Hippocampal formation (tissue), 2 donors: ENCODE measurements around the gene EGFL6.
"Not testable (repeated sequence)": the region's sequence is repeated elsewhere in the genome, so short reads cannot be mapped to it uniquely, and the experiment has no call there.

Experiments
- DNase-seq, 2 donors: peaks; one replicate each; lab custom pipeline; 2025; lab: John Stamatoyannopoulos, UW

Gene EGFL6

DNA sequence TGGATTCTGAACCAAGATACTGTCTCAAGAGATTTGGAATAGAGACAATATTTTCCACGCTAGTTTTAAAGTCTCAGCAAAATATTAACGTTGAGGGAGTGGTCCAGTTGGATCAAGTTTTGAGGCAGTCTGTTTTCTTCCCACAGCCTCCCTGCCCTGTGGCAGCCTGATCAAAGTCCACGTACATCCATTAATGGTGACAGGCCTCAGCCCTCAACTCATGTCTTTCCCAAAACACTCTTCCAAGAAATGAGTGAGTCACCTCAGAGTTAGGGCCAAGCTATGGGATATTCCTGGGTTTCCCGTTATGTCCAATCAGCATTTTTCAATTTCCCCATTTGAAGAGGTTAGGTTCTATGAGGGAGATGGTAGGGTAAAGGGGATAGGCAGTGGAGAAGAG, 28.5 kb downstream of the EGFL6 start:
- DNase-seq: no peak

GRCh38 chrX:13598877-13599276, 29.5 kb downstream of the EGFL6 start:
- no peak for DNase-seq

DNA sequence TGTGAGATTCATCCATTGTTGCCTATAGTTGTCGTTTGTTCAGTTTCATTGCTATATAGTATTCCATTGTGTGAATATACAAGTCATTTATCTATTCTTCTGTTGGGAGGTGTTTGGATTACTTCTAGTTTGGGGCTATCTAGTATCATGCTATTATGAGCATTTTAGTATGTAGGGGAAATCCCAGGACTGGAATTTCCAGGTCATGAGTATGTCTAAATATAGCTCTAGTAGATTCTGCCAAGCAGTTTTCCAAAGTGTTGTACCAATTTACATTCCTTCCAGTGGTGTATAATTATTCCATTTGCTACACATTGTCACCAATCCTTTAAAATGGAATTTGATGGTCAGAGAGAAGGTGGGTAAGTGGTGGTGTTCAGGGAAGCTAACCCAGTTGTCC, 30.1 kb downstream of the EGFL6 start:
- DNase-seq: no peak

DNA sequence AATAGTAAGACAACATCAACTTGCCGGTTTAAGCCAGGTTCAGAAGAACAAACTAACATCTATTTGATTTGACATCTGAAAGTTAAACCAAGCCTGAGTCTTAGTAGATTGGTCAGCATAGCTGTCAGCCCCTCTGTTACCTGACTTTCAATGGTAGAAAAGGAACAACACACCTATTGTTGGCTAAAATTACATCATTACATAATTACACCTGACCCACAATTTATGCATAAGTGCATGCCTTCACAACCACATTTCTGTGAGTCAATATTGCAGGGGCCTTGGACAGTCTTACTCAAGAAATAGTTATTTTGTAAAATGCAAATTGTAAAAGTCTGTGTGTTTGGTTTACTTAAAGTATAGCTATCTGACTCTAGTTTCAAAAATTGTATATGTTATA, 36.2 kb downstream of the EGFL6 start:
- DNase-seq: no peak

DNA sequence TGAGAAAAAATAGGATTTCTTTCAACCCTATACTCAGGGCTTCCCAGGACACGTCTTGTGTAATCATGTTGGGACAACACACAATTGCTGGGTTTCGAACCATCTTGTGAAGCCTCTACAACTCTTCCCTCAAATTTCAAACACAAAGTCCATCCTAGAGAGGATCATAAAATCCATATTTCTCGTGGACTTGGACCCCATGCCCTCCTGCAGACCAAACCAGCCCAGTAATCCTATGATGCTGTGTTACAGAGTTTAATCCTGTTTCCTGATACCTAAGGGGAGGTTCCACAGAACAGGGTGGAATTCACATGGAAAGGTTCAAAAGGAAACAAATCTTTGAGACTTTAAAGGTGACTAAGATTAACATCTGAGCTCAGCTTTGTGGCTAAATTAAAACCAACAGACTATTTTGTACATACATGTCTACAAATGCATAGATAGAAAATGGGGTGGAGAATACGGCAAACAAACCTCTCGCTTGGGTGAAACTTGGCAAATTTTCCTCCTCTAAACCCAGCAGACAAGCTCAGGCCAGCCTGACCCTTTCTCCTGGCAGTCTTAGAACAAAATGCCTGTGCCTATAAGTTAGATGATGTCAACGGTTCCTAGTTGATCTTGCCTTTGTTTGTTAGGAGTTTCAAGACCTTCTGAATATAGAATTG, 38.1 kb downstream of the EGFL6 start:
- DNase-seq: no peak

DNA sequence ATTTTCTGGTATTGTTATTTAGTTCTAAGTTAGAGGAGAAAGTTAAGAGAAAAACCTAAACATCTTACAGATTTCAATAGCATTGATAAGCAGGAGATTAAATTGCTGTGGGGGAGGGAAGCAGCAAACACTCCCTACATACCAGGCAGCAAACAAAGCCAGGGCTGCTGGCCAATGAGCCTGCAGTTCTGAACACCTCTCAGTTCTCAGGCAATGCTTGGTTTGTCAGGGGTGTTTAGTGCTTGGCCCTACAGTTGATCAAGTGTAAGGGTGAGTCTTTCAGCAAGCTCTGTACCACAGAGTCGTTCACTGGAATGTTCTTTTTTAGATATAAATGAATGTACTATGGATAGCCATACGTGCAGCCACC, 38.6 kb downstream of the EGFL6 start:
- no peak for DNase-seq

DNA sequence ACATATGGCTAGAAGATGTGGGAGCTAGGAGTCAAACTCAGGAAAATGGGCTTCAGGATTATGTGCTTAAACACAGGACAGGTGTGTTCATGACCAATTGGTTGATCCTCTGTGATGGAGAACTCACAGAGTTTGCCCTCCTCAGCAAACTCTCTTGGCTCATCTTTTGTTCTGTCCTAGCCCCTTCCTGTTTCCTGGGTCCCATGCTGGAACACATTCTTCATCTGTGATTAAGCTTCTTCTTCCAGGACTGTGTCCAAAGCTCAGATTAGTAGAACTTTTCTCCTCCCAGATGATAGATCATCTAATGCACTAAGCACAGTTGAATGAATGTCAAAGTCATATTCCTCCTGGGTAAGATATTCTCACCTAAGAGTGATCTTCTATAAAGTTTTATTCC, 44.8 kb downstream of the EGFL6 start:
- DNase-seq: no peak

- DNase-seq: no peak
Measured at GRCh38 chrX:13620207-13620606, 50.8 kb downstream of the EGFL6 start.

DNA sequence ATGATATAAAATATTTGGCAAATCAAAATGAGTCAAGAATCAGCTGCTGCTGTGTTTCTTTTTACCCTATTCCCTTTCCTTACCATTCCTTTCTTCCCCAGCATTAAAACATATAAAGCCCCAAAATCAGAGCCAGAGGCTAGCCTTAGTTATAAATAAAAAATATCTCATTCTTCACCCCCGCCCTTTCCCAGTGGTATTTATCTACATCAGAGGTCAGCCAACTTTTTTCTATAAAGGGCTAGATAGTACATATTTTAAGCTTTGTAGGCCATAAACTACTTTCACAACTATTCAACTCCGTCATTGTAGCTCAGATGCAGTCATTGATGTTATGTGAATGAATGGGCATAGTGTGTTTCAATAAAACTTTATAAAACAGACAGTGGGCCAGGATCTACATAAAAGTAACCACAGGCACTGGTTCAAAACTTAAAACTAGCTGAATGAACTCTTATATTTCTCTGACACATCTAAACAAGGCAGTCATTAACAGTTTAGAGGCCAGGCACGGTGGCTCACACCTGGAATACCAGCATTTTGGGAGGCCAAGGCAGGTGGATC, 53.1 kb downstream of the EGFL6 start:
- DNase-seq: no peak

DNA sequence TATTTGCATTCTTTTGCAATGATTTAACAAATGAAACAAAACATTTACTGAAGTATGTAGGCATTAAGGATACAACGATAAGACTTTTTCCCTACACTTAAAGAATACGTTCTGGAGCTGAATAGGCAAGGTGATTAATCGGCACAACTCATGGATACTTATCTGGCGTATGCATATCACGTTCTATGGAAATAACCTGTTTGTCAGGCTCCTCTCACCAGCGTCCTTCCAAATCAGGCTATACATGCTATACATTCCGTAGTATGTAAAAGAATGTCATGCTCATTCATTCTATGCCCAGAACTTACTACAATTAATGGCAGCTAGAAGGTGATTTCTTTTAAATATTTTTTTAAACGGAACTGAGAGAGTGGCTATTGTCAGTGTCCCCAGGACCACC, 57.9 kb downstream of the EGFL6 start:
- DNase-seq: no peak

- DNase-seq: not testable (repeated sequence)
Measured at GRCh38 chrX:13637224-13637623, 67.8 kb downstream of the EGFL6 start.

DNA sequence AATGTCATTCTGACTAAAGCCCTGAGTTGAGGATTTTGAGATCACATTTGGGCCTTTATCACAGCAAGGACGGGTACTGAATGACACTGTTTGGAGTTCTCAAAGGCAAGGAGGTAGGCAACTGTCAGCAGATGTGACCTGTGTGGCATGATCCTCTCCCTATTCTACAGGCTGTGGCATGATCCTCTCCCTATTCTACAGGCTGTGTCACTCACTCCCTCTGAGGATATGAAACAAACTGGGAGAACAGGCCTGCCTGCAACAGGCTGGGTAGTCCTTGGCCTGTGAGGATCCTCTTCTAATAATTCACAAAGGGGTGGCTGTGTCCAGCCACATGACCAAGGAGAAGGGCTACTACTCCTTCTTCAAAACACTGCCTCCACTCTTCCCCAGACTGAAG, 68.6 kb downstream of the EGFL6 start:
- DNase-seq: no peak

GRCh38 chrX:13638826-13639225, 69.4 kb downstream of the EGFL6 start:
- no peak for DNase-seq

GRCh38 chrX:13641684-13642083, 72.3 kb downstream of the EGFL6 start:
- DNase-seq: not testable (repeated sequence)

DNA sequence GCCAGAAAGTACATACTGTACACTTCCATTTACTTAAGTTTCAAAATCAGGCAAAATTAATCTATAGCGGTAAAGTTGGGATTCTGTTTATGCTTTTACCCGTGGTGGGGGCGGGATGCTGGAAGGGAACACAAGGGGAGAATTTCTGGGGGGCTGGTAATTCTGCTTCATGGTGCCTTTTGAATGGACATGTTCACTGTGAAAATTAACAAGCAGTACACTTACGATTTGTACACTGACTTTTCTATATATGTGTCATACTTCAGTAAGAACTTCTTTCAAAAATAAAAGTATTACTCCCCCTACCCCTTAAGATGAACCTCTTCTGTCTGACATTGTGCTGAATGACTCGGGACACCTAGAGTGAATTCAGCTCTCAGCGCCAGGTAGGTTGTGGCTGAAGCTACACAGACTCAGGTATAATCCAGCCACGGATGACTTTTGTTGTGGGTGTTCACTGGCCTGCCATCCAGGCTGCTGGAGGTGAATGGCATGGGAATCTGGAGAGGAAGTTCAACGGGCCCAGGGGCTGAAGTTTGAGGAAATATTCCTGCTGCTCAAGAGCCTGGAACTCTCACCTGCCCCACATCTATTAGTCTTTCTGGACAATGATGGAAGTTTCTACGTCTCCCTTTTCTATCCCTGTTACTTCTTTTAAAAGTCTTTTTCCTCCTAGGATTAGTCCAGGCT, 76.2 kb downstream of the EGFL6 start:
- no peak for DNase-seq

GRCh38 chrX:13646154-13646549, 76.8 kb downstream of the EGFL6 start:
- peak; percentile 21 to 39 for DNase-seq

GRCh38 chrX:13647709-13648212, 78.4 kb downstream of the EGFL6 start:
- DNase-seq: no peak

DNA sequence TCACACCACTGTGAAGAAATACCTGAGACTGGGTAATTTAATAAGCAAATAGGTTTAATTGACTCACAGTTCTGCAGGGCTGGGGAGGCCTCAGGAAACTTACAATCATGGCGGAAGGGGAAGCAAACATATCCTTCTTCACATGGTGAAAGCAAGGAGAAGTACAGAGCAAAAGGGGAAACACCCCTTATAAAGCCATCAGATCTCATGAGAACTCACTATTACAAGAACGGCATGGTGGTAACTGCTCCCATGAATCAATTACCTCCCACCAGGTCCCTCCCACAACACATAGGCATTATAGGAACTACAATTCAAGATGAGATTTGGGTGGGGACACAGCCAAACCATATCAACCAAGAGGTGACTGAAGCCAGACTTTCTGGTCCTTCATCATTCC, 78.9 kb downstream of the EGFL6 start:
- not testable (repeated sequence) for DNase-seq

GRCh38 chrX:13649838-13650237, 80.4 kb downstream of the EGFL6 start:
- DNase-seq: no peak

DNA sequence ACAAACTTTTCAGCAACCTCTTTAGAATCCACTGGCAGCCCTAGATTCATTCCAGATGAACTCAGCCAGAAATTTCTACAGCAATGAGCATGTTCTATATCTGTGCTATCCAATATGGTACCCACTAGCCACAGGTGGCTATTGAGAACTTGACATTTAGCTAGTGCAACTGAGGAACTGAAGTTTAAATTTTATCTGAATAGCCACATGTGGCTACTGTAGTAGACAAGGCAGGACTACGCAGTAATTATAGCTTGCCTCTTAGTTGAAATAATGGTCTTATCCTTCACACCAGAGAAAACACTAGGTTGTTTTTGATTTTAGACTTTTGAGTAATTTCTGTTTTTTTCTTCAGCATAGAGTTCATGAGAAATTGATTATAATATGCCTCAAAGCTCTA, 80.9 kb downstream of the EGFL6 start:
- DNase-seq: no peak

DNA sequence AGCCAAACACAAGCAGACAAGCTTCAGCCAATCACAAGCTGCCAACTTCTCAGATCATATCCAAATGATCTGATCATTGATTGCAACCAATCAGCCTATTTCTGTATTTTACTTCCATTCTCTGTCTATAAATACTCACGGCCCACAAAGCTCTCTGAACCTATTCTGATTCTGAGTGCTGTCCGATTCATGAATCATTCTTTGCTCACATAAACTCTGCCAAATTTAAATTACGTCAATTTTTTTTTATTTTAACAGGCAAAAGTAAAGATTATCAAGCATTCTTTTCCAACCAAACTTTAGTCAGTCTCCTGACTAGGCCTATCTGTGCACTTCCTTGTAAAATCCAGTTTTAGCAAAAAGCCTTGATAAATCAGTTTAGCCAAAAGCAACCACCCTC, 81.7 kb downstream of the EGFL6 start:
- DNase-seq: no peak

DNA sequence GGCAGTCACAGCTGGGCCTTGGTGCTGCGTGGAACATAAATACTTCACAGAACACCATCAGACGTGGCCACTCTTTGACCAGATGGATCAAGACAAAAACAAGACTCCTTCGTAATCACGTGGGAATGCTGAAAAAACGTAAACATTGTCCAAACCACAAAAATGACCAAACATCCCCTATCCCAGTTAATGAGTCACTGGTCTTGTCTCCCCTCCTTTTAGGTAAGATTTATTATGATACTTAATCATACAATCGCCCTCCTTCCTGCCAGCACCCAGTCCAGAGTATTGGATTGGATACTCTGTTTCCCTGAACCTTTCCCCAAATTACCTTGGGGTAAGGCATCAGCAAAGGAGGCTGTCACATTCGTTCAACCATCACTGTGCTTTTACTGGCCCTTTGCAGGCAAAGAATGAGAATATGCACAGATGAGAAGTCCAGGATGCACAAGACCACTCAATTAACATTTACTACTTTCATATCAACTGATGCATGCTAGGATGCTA, 82.9 kb downstream of the EGFL6 start:
- DNase-seq: no peak
